GM23338 (cell line): ENCODE results near the gene PPM1H. TPM values are rescaled to one million over a fixed set of nuclear protein-coding genes. Genes with fewer than 3 reads are reported as not detected.

Source experiments
- ATAC-seq: fragments of 200-7000 bp; cut with Tn5 transposase; 3 replicates; pipeline ENCODE4 v1.9.1; 2020
- DNase-seq: peaks from one replicate; pipeline ENCODE4 v3.0.0-alpha.2; 2015; ENCODE audit warnings: low spot score
- H2AFZ ChIP-seq: fragments of 200-600 bp; sonication (generic); 2 replicates; pipeline ENCODE4 v1.8.0; 2016; ENCODE audit warnings: antibody characterized with exemption, mild to moderate bottlenecking, moderate library complexity
- H3F3A ChIP-seq: fragments of 200-600 bp; sonication (generic); replicated peaks from 2 replicates; pipeline ENCODE4 v1.8.0; 2017; ENCODE audit warnings: antibody characterized with exemption, mixed run types, low read depth
- H3K27ac ChIP-seq: fragments of 200-600 bp; sonication (generic); 2 replicates; pipeline ENCODE4 v1.6.1; 2016; ENCODE audit warnings: low read depth
- H3K27me3 ChIP-seq: fragments of 200-600 bp; sonication (generic); 2 replicates; pipeline ENCODE4 v1.8.0; 2016; ENCODE audit warnings: mild to moderate bottlenecking, mixed run types, moderate library complexity; ENCODE audit not compliant: insufficient read depth
- H3K36me3 ChIP-seq: fragments of 200-600 bp; sonication (generic); 2 replicates; pipeline ENCODE4 v1.8.0; 2016; ENCODE audit warnings: mild to moderate bottlenecking; ENCODE audit not compliant: insufficient read depth
- H3K4me1 ChIP-seq: fragments of 200-600 bp; sonication (generic); 2 replicates; pipeline ENCODE4 v1.8.0; 2016; ENCODE audit warnings: mild to moderate bottlenecking, moderate library complexity; ENCODE audit not compliant: insufficient read depth
- H3K4me2 ChIP-seq: fragments of 200-600 bp; sonication (generic); 2 replicates; pipeline ENCODE4 v1.7.1; 2017; ENCODE audit warnings: mixed run types
- H3K4me3 ChIP-seq: fragments of 200-600 bp; sonication (generic); 2 replicates; pipeline ENCODE4 v1.6.1; 2016; ENCODE audit warnings: mixed run types
- H3K79me2 ChIP-seq: fragments of 200-600 bp; sonication (generic); replicated peaks from 2 replicates; pipeline ENCODE4 v1.8.0; 2017; ENCODE audit warnings: mild to moderate bottlenecking; ENCODE audit not compliant: insufficient read depth
- H3K9me2 ChIP-seq: fragments of 200-600 bp; sonication (generic); 2 replicates; pipeline ENCODE4 v1.8.0; 2017; ENCODE audit not compliant: insufficient read depth
- H4K20me1 ChIP-seq: fragments of 200-600 bp; sonication (generic); replicated peaks from 2 replicates; pipeline ENCODE4 v1.8.0; 2017; ENCODE audit warnings: mild to moderate bottlenecking; ENCODE audit not compliant: insufficient read depth
- H3K27ac Mint-ChIP-seq: 2 replicates; pipeline ENCODE4 v1.8.0; 2020; ENCODE audit warnings: inconsistent platforms, mild to moderate bottlenecking, moderate library complexity, mixed read lengths
- H3K27me3 Mint-ChIP-seq: 3 replicates; pipeline ENCODE4 v1.8.0; 2022; ENCODE audit warnings: low read depth, mild to moderate bottlenecking, moderate library complexity, mixed read lengths, inconsistent platforms; ENCODE audit not compliant: insufficient read depth, poor library complexity
- H3K36me3 Mint-ChIP-seq: 3 replicates; pipeline ENCODE4 v1.8.0; 2021; ENCODE audit warnings: low read depth, mild to moderate bottlenecking, inconsistent platforms, moderate library complexity, mixed read lengths
- H3K4me1 Mint-ChIP-seq: 3 replicates; pipeline ENCODE4 v1.8.0; 2020; ENCODE audit warnings: mild to moderate bottlenecking, inconsistent platforms, mixed read lengths
- H3K4me3 Mint-ChIP-seq: 3 replicates; pipeline ENCODE4 v1.8.0; 2021; ENCODE audit warnings: moderate library complexity, mild to moderate bottlenecking, inconsistent platforms, mixed read lengths
- H3K9me3 Mint-ChIP-seq: 3 replicates; pipeline ENCODE4 v1.8.0; 2020; ENCODE audit warnings: moderate library complexity, mild to moderate bottlenecking, inconsistent platforms, mixed read lengths
- JUNB ChIP-seq: IDR thresholded peaks from one replicate; pipeline ENCODE4 v1.6.1; 2016; ENCODE audit warnings: antibody characterized with exemption; ENCODE audit not compliant: unreplicated experiment
- NANOG ChIP-seq: IDR thresholded peaks from 2 replicates; pipeline ENCODE4 v1.6.1; 2016; ENCODE audit warnings: antibody characterized with exemption, borderline replicate concordance
- POLR2AphosphoS5 ChIP-seq: IDR thresholded peaks from 2 replicates; pipeline ENCODE4 v1.6.1; 2016; ENCODE audit warnings: antibody characterized with exemption, low read depth
- ZNF114 ChIP-seq: fragments of 250-450 bp; sonication (Bioruptor Pico); IDR thresholded peaks from 2 replicates; pipeline ENCODE4 v1.5.0; 2020; ENCODE audit warnings: mild to moderate bottlenecking, moderate library complexity
- polyA plus RNA-seq: library from polyadenylated mRNA; unstranded; fragments of >200 nt; fragmentation: Nextera tagmentation; extraction: Ambion mirVana; gene quantifications from 2 replicates; pipeline ENCODE4 v1.2.1, GENCODE V29; 2016
- total RNA-seq: library from RNA; depleted of rRNA; stranded (reverse); fragments of >200 nt; shearing (Covaris generic); gene quantifications from 2 replicates; pipeline ENCODE4 v1.2.3, GENCODE V29; 2014
- TF ChIP-seq, protein P1 (sequence below): IDR thresholded peaks from 2 replicates; pipeline ENCODE4 v1.6.1; 2016; ENCODE audit warnings: antibody characterized with exemption
- TF ChIP-seq, protein P2 (sequence below): fragments of 250-450 bp; sonication (Bioruptor Pico); IDR thresholded peaks from 2 replicates; pipeline ENCODE4 v1.5.0; 2020; ENCODE audit warnings: mild to moderate bottlenecking, moderate library complexity
- TF ChIP-seq, protein P3 (sequence below), 2 experiments: fragments of 200-600 bp in 1 of 2; sonication (generic) in 1 of 2; conservative IDR thresholded peaks; 2 replicates each; pipeline versions ENCODE4 v1.5.1 to v1.6.1; 2016 to 2017; ENCODE audit warnings: antibody characterized with exemption in 2 of 2, low read depth in 2 of 2, mild to moderate bottlenecking in 2 of 2, moderate library complexity in 1 of 2

PPM1H gene
- total and polyA plus RNA-seq, 2 experiments from 2014 or later = 11.4 to 41.2 TPM

DNA sequence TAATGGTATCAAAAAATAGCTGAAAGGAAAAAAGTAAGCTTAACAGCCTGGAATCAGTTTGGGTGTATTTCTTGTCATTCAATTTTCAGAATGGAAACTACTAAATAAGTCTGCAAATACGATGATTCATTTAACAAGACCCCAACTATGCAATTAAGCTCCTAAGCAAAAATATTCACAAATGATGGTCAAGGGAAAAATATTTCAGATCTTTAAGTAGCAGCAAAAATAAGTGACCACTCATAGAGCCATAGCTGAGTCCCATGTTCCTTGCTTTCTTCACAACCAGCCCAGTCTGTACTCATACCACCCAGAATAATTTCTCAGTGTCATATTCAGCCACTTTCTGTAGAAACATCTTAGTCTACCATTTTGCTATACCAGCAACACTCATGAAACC lies 185.4 kb downstream of the PPM1H start (continued):
- TF ChIP-seq, protein P1, sequence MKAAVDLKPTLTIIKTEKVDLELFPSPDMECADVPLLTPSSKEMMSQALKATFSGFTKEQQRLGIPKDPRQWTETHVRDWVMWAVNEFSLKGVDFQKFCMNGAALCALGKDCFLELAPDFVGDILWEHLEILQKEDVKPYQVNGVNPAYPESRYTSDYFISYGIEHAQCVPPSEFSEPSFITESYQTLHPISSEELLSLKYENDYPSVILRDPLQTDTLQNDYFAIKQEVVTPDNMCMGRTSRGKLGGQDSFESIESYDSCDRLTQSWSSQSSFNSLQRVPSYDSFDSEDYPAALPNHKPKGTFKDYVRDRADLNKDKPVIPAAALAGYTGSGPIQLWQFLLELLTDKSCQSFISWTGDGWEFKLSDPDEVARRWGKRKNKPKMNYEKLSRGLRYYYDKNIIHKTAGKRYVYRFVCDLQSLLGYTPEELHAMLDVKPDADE = no peak
- TF ChIP-seq, protein P2, sequence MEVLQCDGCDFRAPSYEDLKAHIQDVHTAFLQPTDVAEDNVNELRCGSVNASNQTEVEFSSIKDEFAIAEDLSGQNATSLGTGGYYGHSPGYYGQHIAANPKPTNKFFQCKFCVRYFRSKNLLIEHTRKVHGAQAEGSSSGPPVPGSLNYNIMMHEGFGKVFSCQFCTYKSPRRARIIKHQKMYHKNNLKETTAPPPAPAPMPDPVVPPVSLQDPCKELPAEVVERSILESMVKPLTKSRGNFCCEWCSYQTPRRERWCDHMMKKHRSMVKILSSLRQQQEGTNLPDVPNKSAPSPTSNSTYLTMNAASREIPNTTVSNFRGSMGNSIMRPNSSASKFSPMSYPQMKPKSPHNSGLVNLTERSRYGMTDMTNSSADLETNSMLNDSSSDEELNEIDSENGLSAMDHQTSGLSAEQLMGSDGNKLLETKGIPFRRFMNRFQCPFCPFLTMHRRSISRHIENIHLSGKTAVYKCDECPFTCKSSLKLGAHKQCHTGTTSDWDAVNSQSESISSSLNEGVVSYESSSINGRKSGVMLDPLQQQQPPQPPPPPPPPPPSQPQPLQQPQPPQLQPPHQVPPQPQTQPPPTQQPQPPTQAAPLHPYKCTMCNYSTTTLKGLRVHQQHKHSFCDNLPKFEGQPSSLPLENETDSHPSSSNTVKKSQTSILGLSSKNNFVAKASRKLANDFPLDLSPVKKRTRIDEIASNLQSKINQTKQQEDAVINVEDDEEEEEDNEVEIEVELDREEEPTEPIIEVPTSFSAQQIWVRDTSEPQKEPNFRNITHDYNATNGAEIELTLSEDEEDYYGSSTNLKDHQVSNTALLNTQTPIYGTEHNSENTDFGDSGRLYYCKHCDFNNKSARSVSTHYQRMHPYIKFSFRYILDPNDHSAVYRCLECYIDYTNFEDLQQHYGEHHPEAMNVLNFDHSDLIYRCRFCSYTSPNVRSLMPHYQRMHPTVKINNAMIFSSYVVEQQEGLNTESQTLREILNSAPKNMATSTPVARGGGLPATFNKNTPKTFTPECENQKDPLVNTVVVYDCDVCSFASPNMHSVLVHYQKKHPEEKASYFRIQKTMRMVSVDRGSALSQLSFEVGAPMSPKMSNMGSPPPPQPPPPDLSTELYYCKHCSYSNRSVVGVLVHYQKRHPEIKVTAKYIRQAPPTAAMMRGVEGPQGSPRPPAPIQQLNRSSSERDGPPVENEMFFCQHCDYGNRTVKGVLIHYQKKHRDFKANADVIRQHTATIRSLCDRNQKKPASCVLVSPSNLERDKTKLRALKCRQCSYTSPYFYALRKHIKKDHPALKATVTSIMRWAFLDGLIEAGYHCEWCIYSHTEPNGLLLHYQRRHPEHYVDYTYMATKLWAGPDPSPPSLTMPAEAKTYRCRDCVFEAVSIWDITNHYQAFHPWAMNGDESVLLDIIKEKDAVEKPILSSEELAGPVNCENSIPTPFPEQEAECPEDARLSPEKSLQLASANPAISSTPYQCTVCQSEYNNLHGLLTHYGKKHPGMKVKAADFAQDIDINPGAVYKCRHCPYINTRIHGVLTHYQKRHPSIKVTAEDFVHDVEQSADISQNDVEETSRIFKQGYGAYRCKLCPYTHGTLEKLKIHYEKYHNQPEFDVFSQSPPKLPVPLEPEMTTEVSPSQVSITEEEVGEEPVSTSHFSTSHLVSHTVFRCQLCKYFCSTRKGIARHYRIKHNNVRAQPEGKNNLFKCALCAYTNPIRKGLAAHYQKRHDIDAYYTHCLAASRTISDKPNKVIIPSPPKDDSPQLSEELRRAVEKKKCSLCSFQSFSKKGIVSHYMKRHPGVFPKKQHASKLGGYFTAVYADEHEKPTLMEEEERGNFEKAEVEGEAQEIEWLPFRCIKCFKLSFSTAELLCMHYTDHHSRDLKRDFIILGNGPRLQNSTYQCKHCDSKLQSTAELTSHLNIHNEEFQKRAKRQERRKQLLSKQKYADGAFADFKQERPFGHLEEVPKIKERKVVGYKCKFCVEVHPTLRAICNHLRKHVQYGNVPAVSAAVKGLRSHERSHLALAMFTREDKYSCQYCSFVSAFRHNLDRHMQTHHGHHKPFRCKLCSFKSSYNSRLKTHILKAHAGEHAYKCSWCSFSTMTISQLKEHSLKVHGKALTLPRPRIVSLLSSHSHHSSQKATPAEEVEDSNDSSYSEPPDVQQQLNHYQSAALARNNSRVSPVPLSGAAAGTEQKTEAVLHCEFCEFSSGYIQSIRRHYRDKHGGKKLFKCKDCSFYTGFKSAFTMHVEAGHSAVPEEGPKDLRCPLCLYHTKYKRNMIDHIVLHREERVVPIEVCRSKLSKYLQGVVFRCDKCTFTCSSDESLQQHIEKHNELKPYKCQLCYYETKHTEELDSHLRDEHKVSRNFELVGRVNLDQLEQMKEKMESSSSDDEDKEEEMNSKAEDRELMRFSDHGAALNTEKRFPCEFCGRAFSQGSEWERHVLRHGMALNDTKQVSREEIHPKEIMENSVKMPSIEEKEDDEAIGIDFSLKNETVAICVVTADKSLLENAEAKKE (CRISPR knock-in tag) = no peak
- no peak for TF ChIP-seq NANOG
- no peak for TF ChIP-seq ZNF114 (CRISPR knock-in tag)

DNA sequence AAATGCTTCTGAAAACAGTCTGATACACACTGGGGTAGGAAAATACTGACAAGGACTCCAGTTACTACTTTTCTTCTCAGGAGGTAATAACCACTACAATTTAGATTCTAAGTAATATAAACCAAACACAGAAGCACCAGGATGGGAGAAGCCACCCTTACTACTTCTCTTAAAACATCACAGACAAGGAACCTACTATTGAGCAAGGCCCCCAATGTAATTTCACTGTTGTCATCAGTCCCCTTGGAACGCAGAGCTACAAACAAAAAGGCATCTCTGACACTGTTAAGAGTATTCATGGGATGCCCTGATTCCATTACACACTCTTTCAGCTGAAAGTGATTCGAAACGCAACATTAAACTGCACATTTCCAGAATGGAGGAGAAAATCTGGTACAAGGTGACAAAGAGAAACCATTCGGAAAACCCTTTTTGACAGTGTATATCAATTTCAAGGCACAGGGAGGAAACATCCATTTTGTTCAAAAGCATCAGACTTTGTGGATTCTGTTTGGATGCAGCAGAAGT lies 185.9 kb downstream of the PPM1H start:
- Mint-ChIP-seq H3K4me1 (peaks cover 14% of the 10 kb centered on the region), H3K9me3 (no peaks in the 10 kb centered on the region), H3K27me3 (peaks cover 2% of the 10 kb centered on the region), H3K27ac (no peak overlapping the region), H3K36me3 (no peaks in the 10 kb centered on the region), H3K4me3 (no peak overlapping the region)
- Histone ChIP-seq H2AFZ (no peak overlapping the region), H3K27me3 (no peaks in the 10 kb centered on the region), H4K20me1 (no peaks in the 10 kb centered on the region), H3K79me2 (peaks cover 7% of the 10 kb centered on the region; the same call in 1 of the 2 replicates), H3K36me3 (no peaks in the 10 kb centered on the region), H3K4me2 (no peak overlapping the region), H3K27ac (no peak overlapping the region), H3K4me3 (no peak overlapping the region), H3F3A (no peaks in the 10 kb centered on the region), H3K4me1 (peaks cover 11% of the 10 kb centered on the region), H3K9me2 (no peaks in the 10 kb centered on the region)
- no peak for ATAC-seq
- no peak for DNase-seq
- TF ChIP-seq, protein P3, sequence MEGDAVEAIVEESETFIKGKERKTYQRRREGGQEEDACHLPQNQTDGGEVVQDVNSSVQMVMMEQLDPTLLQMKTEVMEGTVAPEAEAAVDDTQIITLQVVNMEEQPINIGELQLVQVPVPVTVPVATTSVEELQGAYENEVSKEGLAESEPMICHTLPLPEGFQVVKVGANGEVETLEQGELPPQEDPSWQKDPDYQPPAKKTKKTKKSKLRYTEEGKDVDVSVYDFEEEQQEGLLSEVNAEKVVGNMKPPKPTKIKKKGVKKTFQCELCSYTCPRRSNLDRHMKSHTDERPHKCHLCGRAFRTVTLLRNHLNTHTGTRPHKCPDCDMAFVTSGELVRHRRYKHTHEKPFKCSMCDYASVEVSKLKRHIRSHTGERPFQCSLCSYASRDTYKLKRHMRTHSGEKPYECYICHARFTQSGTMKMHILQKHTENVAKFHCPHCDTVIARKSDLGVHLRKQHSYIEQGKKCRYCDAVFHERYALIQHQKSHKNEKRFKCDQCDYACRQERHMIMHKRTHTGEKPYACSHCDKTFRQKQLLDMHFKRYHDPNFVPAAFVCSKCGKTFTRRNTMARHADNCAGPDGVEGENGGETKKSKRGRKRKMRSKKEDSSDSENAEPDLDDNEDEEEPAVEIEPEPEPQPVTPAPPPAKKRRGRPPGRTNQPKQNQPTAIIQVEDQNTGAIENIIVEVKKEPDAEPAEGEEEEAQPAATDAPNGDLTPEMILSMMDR (conservative IDR thresholded peaks at IDR 0.05; ENCODE audit: low read depth in 2 of 2) = no peak
- TF ChIP-seq POLR2AphosphoS5 = no peak
- TF ChIP-seq JUNB = no peak
- TF ChIP-seq, protein P2 (CRISPR knock-in tag) = no peak
